Measurements from ENCODE around the gene KAT6B. TPM values are rescaled to one million over a fixed set of nuclear protein-coding genes. Genes with fewer than 3 reads are reported as not detected.

The KAT6B gene
- total RNA-seq, 4 donors from 2014 or later = 29.1 to 159 (median 61.2) TPM

DNA sequence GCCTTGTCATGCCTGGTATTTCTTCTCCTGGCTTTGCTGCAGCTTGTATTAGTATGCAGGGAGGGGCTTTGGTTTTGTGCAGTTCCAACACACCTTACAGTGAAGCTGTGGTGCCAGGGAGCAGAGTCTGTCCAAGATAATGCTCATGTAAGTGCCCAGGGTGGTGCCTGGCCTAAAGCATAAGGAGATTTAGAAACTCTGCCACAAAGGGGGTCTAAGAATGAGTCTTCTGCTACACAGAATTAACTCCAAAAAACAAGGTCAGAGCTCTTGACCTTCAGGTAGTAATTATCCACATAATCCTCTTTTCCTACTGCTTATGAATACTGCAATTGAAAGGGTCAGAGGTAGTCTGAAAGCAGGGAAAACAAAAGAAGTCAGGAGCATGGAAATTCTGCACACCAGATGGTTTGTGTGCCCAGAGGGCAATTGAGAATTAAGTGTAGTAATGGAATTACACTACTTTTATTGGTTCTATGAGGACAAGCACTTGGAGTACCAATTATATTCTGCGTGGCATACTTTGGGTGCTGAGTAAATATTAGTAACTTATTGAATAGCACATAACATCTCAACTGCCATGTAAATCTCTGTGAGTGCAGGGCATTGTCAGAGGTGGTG, 121.5 kb downstream of the KAT6B start:
- Histone ChIP-seq H3K27ac (no peak overlapping the region), H3K27me3 (no peaks in the 10 kb centered on the region), H3K9me3 (no peaks in the 10 kb centered on the region), H3K36me3 (no peaks in the 10 kb centered on the region), H3K4me1 (no peaks in the 10 kb centered on the region), H3K4me3 (no peak overlapping the region)
- TF ChIP-seq, protein P1, sequence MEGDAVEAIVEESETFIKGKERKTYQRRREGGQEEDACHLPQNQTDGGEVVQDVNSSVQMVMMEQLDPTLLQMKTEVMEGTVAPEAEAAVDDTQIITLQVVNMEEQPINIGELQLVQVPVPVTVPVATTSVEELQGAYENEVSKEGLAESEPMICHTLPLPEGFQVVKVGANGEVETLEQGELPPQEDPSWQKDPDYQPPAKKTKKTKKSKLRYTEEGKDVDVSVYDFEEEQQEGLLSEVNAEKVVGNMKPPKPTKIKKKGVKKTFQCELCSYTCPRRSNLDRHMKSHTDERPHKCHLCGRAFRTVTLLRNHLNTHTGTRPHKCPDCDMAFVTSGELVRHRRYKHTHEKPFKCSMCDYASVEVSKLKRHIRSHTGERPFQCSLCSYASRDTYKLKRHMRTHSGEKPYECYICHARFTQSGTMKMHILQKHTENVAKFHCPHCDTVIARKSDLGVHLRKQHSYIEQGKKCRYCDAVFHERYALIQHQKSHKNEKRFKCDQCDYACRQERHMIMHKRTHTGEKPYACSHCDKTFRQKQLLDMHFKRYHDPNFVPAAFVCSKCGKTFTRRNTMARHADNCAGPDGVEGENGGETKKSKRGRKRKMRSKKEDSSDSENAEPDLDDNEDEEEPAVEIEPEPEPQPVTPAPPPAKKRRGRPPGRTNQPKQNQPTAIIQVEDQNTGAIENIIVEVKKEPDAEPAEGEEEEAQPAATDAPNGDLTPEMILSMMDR (IDR thresholded peaks at IDR 0.05) = no peak
- TF ChIP-seq POLR2A (IDR thresholded peaks at IDR 0.05) = no peak
- no peak for DNase-seq
- intact Hi-C loops (cut with DNase I; ENCODE audit: low total_unique reads) = no loop called here

DNA sequence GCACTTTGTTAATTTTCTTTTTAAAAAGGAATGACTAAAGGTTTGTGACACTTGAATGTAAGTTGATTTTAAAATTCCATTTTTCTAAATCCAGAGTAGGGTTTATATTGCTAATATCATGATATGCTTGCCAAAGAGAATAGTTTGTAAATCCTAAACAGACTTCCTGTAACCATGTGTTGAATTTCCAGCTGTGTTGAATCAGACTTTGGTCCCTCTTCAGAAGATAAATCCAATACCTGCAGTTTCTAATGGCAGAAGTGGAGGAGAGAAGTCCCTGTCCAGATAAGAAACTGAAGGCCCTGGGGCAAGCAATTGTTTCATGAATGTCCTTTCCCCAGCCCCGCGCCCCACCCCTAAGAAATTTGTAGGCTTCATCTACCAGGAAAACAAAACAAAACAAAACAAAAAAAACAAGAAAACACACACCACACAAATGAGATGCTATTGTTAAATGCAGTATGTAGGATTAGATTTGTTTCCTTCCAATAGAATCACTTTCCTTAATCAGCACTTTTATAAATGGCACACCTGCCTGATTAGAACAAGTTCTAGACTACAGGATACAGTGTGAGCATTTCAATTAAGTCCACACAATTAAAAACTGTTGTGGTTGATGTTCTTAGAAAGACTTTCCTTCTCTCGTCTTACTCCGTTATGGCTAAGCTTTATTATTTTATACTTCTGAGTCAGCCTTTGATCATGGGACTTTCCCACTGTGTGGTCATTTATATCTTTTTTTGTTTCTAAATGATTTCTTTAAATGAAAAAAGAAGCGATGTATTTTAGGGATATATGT, 122.8 kb downstream of the KAT6B start:
- intact Hi-C loops (cut with DNase I; ENCODE audit: low total_unique reads) = no loop called here
- H3K27me3 ChIP-seq = no peaks in the 10 kb centered on the region
- no peak for DNase-seq
- no peak overlapping the region for H3K27ac ChIP-seq
- H3K4me1 ChIP-seq = no peaks in the 10 kb centered on the region
- no peaks in the 10 kb centered on the region for H3K9me3 ChIP-seq
- no peak overlapping the region for H3K4me3 ChIP-seq
- TF ChIP-seq, protein P1 (IDR thresholded peaks at IDR 0.05) = no peak
- no peak for TF ChIP-seq POLR2A (IDR thresholded peaks at IDR 0.05)
- no peaks in the 10 kb centered on the region for H3K36me3 ChIP-seq

DNA sequence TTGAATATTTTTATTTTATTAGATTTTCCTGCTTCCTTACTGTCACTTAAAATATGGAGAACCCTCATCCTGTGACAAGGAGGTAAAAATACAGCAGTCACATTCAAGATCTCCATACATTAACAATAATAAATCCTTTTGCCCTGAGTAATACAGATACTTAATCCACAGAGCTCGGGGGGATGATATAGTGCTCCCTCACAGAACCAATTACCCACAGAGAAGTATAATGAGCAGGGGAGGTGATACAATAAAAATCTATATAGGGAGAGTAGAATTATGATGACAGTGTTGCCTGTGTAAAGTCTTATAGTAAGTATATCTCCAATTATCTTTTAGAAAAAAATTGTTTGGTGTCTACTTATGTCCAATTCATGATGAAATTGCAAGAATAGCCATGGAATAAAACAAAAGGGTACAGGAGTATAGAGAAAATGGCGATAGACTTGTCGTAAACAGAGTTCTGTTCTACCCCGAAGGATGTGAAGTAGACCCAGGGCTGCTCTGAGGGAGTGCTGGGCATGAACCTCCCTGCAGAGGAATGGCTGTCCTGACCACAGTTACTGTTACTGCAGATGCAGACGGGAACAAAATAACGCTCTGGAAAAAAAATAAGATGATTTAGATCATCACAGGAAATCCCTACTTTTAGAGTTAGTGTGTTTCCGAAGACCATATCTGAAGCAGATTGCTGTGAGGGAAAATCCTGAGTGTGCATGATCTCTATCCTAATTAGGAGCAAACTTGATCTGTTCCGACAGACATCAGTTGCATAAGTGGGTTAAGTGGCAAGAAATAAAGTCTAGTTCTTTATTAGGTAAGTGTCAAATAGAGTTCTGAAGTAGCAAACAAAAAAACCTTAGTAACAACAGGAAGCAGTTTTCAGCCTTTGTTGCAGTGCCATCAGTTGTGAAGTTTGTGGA, 123.7 kb downstream of the KAT6B start:
- no peaks in the 10 kb centered on the region for H3K4me1 ChIP-seq
- no peaks in the 10 kb centered on the region for H3K27me3 ChIP-seq
- H3K27ac ChIP-seq = no peak overlapping the region
- no peaks in the 10 kb centered on the region for H3K36me3 ChIP-seq
- no peak overlapping the region for H3K4me3 ChIP-seq
- TF ChIP-seq, protein P1 (IDR thresholded peaks at IDR 0.05) = no peak
- TF ChIP-seq POLR2A (IDR thresholded peaks at IDR 0.05) = no peak
- H3K9me3 ChIP-seq = no peaks in the 10 kb centered on the region
- intact Hi-C loops (cut with DNase I; ENCODE audit: low total_unique reads) = no loop called here
- DNase-seq = no peak

DNA sequence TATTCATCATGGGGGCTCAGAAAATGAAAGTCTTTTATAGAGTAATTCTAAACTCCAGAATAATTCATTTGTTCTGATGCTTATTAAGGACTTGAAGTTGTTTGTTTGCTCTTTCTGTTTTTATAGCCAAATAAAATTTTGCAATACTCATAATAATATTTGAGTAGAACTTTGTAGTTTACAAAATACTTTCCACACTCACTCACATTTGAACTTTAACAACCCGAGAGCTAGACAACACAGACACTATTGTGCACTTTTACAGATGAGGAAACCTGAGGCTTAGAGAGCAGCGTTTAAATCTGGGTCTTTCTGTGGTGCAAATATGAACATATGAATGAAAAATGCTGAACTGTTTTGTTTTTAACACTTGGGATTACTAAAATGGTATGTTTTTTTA, 126.8 kb downstream of the KAT6B start:
- no peaks in the 10 kb centered on the region for H3K9me3 ChIP-seq
- no peak for DNase-seq
- intact Hi-C loops (cut with DNase I; ENCODE audit: low total_unique reads) = no loop called here
- H3K27me3 ChIP-seq = no peaks in the 10 kb centered on the region
- H3K36me3 ChIP-seq = no peaks in the 10 kb centered on the region
- no peaks in the 10 kb centered on the region for H3K4me1 ChIP-seq
- H3K27ac ChIP-seq = peak overlapping the region; percentile 16 to 43
- H3K4me3 ChIP-seq = no peak overlapping the region
- TF ChIP-seq, protein P1 (IDR thresholded peaks at IDR 0.05) = no peak
- no peak for TF ChIP-seq POLR2A (IDR thresholded peaks at IDR 0.05)

Measured in uterus (tissue), 4 donors.